ENCODE measurements around the gene TRIM46.
"Not testable (repeated sequence)": the region's sequence is repeated elsewhere in the genome, so short reads cannot be mapped to it uniquely, and the experiment has no call there.

Gene TRIM46

DNA sequence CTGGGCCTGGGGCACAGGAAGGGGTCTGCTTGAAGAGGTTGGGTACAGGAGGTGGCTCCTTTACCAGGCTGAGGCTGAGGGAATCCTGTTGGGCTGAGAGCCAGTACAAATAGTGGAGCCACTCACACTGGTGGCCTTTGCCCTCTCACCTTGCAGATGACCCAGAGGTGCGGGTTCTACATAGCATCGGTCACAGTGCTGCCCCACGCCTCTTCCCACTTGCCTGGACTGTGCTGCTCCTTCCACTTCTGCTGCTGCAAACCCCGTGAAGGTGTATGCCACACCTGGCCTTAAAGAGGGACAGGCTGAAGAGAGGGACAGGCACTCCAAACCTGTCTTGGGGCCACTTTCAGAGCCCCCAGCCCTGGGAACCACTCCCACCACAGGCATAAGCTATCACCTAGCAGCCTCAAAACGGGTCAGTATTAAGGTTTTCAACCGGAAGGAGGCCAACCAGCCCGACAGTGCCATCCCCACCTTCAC is 39.8 kb upstream of the TRIM46 start:
- H3K4me3 ChIP-seq (ENCODE audit: low read length): no peak overlapping the region

DNA sequence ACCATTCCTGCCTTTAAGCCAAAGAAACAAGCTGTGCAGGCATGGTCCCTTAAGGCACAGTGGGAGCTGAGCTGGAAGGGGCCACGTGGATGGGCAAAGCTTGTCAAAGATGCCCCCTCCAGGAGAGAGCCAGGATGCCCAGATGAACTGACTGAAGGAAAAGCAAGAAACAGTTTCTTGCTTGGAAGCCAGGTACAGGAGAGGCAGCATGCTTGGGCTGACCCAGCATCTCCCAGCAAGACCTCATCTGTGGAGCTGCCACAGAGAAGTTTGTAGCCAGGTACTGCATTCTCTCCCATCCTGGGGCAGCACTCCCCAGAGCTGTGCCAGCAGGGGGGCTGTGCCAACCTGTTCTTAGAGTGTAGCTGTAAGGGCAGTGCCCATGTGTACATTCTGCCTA is 39.3 kb upstream of the TRIM46 start:
- no peak overlapping the region for H3K4me3 ChIP-seq (ENCODE audit: low read length)
- TF ChIP-seq ZNF274 (IDR thresholded peaks at IDR 0.05; ENCODE audit: low read depth, low read length): no peak

More for the DNA sequence above, 39.8 kb upstream of the TRIM46 start:
- TF ChIP-seq ZNF274 (IDR thresholded peaks at IDR 0.05; ENCODE audit: low read depth, low read length): no peak

DNA sequence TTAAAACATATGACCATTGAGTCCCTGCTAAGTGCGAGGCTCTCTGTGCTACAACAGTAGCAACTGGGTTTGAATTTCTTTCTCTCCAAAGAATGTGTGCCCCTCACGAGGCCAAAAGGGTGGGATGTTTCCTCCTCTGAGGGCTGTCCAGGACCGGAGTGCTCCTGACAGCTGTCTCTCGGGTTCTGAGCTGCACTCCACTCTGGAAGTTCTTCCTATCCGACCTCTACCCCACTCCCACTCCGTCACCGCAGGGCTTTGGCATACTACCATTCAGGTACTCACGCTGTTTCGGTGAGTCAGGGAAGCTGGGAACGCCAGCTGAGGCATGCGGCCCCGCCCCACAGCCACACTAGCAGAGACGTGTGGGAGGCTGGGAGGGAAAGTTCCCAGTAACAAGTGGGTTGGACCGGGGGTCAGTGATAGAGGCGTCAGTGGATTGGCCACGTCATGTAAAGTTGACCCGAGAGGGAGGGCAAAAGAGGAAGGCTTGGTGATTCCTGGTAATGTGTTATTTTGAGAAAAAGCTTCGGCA is 38.7 kb upstream of the TRIM46 start:
- peak overlapping the region; percentile 88 for H3K4me3 ChIP-seq (ENCODE audit: low read length)
- TF ChIP-seq ZNF274 (IDR thresholded peaks at IDR 0.05; ENCODE audit: low read depth, low read length): no peak

DNA sequence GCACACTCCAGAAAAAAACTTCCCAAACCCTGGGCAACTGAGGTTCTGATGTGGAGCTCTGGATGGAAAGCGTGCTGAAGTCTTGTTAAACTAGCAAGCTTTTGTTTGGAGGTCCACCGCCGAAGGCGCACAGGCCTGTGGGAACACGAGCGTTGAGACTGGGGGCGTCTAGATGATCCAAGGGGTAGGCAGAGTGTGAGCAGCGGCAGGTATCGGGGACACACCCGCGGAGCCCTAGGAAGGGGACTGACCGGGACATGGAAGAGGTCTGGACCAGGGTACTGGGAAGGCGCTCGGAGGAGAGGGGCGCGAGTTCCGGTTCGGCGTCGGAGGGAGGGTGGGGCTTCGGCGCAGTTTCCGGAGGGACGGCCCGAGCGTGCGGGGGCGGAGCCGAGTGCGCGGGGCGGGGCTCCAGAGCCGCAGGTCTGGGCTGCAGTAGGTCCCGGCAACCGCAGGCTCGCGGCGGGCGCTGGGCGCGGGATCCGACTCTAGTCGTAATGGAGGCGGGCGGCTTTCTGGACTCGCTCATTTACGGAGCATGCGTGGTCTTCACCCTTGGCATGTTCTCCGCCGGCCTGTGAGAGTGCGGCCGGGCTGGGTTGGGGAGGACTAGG is 38.1 kb upstream of the TRIM46 start, which contains the start of gene SLC50A1:
TSS of gene SLC50A1 (plus strand) at position 438 of the 614 bp plus-strand sequence. CDS start at position 498, 60 bp downstream.
- no peak for TF ChIP-seq ZNF274 (IDR thresholded peaks at IDR 0.05; ENCODE audit: low read depth, low read length)
- H3K4me3 ChIP-seq (ENCODE audit: low read length): peak within 1 kb of the TSS; percentile 88

DNA sequence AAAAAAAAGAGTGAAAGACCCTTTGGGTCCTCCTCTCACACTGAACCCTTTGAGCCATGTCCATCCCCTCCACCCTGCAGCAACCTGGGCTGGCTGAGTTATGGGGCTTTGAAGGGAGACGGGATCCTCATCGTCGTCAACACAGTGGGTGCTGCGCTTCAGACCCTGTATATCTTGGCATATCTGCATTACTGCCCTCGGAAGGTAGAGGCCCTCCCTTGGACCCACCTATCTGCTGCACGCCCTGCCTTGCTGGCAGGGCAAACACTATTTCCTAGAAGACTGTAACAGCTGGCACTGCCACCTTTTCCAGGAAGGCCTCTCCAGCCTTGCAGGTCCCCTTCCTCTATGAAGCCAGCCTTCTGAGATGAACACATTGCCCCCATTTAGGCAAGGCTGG is 36.9 kb upstream of the TRIM46 start:
- TF ChIP-seq ZNF274 (IDR thresholded peaks at IDR 0.05; ENCODE audit: low read depth, low read length): no peak
- peak overlapping the region; percentile 88; the same call in 1 of the 2 replicates for H3K4me3 ChIP-seq (ENCODE audit: low read length)

DNA sequence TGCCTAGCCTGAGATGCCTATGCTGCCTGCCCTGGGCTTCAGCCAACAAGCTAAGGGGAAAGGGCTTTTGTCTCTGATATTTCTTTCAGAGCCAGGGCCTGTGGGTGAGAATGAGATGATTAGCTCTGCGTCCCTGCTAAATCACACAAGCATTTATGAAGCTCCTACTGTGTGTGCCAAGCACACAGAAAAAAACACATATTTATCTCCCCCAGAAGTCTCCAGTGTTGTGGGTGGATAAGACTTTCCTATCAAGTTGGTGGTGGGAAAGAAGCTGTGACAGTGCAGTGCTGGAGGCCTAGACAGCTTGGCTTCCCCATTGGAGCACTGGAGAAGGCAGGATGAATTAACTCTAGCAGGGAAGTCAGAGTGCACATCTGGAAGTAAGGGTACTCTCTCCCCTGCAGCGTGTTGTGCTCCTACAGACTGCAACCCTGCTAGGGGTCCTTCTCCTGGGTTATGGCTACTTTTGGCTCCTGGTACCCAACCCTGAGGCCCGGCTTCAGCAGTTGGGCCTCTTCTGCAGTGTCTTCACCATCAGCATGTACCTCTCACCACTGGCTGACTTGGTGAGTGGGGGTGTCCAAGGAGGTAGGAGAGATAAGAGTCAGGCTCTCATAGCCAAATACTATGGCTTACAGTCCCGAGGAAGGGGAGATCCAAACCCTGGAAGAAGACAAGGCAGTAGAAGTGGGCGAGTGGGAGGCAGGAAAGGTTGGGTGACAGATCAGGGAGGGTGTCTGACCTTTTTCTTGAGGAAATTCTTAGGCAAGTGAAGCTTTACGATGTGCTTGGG is 36.3 kb upstream of the TRIM46 start:
- TF ChIP-seq ZNF274 (IDR thresholded peaks at IDR 0.05; ENCODE audit: low read depth, low read length): no peak
- H3K4me3 ChIP-seq (ENCODE audit: low read length): peak overlapping the region; percentile 88; the same call in 1 of the 2 replicates

DNA sequence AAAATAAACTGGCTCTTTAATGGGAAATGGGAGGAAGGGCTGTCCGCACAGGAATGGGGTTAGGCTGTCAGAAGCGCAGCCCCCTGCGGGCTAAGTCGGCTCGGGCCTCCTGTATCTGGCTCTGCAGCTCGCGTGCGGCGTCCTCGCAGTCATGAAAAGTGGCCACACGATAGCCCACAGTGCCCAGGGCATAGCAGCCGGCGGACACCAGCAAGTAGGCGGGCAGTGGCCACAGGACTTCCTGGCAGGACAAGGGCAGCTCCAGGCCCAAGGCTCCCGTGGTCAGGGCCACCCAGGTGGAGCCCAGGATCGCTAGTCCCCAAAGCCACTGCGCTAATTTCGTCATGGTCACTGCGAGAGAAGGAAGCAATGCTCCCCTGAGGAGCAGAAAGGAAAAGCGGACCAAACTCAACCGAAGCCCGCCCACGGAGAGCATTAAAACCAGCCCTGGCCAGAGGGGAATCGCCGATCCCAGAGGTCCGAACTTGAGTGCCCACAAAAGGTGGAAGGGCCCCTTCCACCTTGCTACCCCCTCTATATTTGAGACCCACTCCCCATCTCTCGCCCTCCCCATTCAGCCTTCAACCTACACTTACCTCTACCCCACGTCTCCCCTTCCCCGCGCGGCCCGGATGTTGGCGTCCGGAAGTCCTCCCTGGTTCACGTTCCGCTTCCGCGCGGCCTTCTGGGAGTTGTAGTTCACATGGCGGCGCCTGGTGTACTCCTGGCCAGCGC is 33.6 kb upstream of the TRIM46 start, which contains the start of gene DPM3:
TSS of gene DPM3 (minus strand) at position 637 of the 735 bp plus-strand sequence. CDS start at position 346, 291 bp downstream.
- peak within 1 kb of the TSS; percentile 88 for H3K4me3 ChIP-seq (ENCODE audit: low read length)
- no peak for TF ChIP-seq ZNF274 (IDR thresholded peaks at IDR 0.05; ENCODE audit: low read depth, low read length)

DNA sequence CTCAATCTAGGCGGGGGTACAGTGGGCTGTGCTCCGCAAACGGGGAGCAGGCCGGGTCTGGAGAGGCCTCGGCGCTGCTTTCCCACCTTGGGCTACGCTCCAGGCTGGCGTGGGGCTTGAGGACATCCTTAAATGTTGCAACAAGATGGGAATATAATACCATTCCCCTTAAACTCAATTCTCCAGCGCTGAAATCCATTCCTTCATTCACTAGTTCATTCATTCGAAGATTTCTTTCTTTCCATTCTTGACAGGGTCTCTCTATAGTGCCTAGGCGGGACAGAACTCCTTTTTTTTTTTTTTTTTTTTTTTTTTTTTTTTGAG is 33.1 kb upstream of the TRIM46 start:
- peak overlapping the region; percentile 88; the same call in 1 of the 2 replicates for H3K4me3 ChIP-seq (ENCODE audit: low read length)
- no peak for TF ChIP-seq ZNF274 (IDR thresholded peaks at IDR 0.05; ENCODE audit: low read depth, low read length)

DNA sequence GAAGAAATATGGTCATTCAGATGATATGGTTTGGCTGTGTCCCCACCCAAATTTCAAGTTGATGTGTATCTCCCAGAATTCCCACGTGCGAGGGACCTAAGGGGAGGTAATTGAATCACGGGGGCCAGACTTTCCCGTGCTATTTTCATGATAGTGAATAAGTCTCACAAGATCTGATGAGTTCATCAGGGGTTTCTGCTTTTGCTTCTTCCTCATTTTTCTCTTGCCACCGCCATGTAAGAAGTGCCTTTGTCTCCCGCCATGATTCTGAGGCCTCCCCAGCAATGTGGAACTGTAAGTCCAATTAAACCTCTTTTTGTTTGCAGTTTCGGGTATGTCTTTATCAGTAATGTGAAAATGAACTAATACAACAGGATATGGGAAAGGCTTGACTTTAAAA is 31.9 kb upstream of the TRIM46 start:
- H3K4me3 ChIP-seq (ENCODE audit: low read length): no peak overlapping the region
- no peak for TF ChIP-seq ZNF274 (IDR thresholded peaks at IDR 0.05; ENCODE audit: low read depth, low read length)

DNA sequence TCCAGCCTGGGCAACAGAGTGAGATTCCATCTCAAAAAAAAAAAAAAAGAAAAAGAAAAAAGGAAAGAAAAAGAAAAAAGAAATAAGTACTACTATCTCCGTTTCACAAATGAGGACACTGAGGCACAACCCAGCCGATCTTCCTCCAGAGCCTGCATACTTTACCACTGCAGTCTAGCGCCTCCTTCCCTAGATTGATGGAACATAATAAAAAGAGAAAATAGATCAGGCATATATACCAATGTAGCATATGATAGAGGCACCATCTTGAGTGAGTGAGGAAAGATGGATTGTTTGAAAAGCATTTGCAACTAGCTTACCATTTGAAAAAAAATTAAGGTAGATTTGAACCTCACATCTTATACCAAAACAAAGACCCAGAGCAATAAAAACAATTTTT is 28.2 kb upstream of the TRIM46 start:
- H3K4me3 ChIP-seq (ENCODE audit: low read length): no peak overlapping the region
- no peak for TF ChIP-seq ZNF274 (IDR thresholded peaks at IDR 0.05; ENCODE audit: low read depth, low read length)

DNA sequence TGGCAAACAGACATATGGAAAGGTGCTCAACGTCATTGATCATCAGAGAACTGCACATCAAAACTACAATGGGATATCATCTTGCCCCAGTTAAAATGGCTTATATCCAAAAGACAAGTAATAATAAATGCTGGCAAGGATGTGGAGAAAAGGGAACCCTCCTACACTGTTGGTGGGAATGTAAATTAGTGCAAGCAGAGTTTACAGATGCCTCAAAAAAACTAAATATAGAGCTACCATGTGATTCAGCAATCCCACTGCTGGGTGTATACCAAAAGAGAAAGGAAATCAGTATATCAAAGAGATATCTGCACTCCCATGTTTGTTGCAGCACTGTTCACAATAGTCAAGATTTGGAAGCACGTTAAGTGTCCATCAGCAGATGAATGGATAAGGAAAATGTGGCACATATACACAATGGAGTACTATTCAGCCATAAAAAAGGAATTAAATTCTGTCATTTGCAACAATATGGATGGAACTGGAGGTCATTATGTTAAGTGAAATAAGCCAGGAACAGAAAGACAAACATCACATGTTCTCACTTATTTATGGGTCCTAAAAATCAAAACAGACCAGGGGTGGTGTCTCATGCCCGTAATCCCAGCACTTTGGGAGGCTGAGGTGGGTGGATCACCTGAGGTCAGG is 17.5 kb upstream of the TRIM46 start:
- H3K4me3 ChIP-seq (ENCODE audit: low read length): not testable (repeated sequence)

DNA sequence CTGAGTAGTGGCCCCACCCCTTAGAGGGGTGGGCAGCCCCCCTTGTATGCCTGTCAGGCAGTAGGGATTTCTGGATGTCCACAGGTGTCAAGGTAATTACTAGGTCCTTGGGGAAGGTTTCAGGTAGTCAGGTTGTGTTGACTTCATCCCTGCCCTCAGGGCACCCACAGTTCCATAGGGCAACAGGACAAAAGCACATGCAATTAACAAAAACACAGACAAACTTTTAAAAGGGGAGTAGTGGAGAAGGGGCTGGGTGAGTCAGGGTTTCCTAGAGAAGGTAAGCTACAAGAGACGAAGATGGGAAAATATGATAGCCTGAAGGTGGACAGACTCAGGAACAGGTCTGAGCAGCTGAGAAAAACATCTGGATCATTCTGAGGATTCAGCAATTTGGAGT is 14.7 kb upstream of the TRIM46 start:
- no peak overlapping the region for H3K4me3 ChIP-seq (ENCODE audit: low read length)
- TF ChIP-seq ZNF274 (IDR thresholded peaks at IDR 0.05; ENCODE audit: low read depth, low read length): no peak

DNA sequence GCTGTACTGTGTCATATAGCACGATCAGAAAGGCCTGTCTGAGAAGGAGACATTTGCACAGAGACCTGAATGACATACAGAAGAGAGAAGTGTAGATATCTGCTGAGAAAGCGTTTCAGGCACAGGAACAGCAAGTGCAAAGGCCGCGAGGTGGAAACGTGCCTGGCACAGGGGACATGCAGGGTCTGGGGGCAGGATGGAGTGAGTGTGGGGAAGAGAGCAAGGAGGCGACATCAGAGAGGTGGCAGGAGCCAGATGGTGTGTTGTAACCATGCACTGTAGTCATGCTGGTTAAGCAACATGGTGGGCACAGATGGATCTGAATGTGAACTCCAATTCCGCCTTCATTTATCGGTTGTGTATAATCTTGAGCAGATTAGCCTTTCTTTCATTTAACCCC is 13.5 kb upstream of the TRIM46 start:
- no peak overlapping the region for H3K4me3 ChIP-seq (ENCODE audit: low read length)
- no peak for TF ChIP-seq ZNF274 (IDR thresholded peaks at IDR 0.05; ENCODE audit: low read depth, low read length)

DNA sequence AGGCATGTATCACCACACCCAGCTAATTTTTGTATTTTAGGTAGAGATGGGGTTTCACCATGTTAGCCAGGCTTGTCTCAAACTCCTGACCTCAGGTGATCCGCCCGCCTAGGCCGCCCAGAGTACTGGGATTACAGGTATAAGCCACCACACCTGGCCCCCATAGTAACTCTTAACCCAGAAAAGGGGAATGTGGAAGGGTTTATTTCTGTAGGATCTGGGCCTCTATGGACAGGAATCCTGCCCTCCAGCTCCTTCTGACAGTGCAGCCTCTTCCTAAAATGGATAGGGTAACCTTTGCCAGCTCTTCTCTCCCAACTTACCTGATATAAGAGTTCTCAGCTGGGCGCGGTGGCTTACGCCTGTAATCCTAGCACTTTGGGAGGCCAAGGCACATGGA is 11.0 kb upstream of the TRIM46 start:
- H3K4me3 ChIP-seq (ENCODE audit: low read length): not testable (repeated sequence)

DNA sequence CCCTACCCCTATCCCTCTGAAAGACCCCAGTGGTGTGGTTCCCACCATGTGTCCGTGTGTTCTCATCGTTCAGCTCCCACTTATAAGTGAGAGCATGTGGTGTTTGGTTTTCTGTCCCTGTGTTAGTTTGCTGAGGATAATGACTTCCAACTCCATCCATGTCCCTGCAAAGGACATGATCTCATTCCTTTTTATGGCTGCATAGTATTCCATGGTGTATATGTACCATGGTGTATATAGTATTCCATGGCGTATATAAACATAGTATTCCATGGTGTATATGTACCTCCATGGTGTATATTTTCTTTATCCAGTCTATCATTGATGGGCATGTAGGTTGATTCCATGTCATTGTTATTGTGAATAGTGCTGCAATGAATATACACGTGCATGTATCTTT is 9.9 kb upstream of the TRIM46 start:
- not testable (repeated sequence) for H3K4me3 ChIP-seq (ENCODE audit: low read length)

DNA sequence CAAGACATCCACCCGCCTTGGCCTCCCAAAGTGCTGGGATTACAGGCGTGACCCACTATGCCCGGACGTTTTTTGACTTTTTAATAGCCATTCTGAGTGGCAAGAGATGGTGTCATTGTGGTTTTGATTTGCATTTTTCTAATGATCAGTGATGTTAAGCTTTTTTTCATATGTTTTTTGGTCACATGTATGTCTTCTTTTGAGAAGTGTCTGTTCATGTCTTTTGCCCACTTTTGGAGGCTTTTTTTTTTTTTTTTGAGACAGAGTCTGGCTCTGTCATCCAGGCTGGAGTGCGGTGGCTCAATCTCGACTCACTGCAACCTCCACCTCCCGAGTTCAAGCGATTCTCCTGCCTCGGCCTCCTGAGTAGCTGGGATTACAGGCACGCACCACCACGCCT is 9.0 kb upstream of the TRIM46 start:
- not testable (repeated sequence) for H3K4me3 ChIP-seq (ENCODE audit: low read length)

Data from GM08714 (cell line).